IPS DF 19.7 (cell line): Measurements from ENCODE around the gene IGIP.

Source experiments
- DNase-seq: peaks from one replicate; pipeline ENCODE4 v3.0.0-alpha.2; 2013; ENCODE audit warnings: low read depth, low spot score

The IGIP gene

GRCh38 chr5:140125637-140126036, at the start of gene IGIP:
Gene IGIP, plus strand, starts transcription at chr5:140125937. Its CDS starts 2,540 bp downstream, at chr5:140128477.
- DNase-seq = no peak

GRCh38 chr5:140076142-140076541, 49.6 kb upstream of the IGIP start:
- no peak for DNase-seq

GRCh38 chr5:140076788-140077187, 48.9 kb upstream of the IGIP start:
- DNase-seq = no peak

- DNase-seq = no peak
Measured at GRCh38 chr5:140083120-140083519, 42.6 kb upstream of the IGIP start.

- DNase-seq = no peak
Measured at GRCh38 chr5:140083650-140084049, 42.1 kb upstream of the IGIP start.

GRCh38 chr5:140084541-140084940, 41.2 kb upstream of the IGIP start:
- DNase-seq = no peak

- DNase-seq = no peak
Measured at GRCh38 chr5:140090251-140090650, 35.5 kb upstream of the IGIP start.

GRCh38 chr5:140093179-140093578, 32.6 kb upstream of the IGIP start:
- no peak for DNase-seq

- no peak for DNase-seq
Measured at GRCh38 chr5:140093866-140094265, 31.9 kb upstream of the IGIP start.

- DNase-seq = no peak
Measured at GRCh38 chr5:140094889-140095288, 30.8 kb upstream of the IGIP start.

GRCh38 chr5:140101179-140101578, 24.6 kb upstream of the IGIP start:
- no peak for DNase-seq

GRCh38 chr5:140103154-140103553, 22.6 kb upstream of the IGIP start:
- DNase-seq = no peak

GRCh38 chr5:140104100-140104499, 21.6 kb upstream of the IGIP start:
- DNase-seq = no peak

- no peak for DNase-seq
Measured at GRCh38 chr5:140106101-140106500, 19.6 kb upstream of the IGIP start.

GRCh38 chr5:140106805-140107311, 18.9 kb upstream of the IGIP start:
- no peak for DNase-seq

- DNase-seq = no peak
Measured at GRCh38 chr5:140107312-140108092, 18.2 kb upstream of the IGIP start.

GRCh38 chr5:140108093-140109017, 17.4 kb upstream of the IGIP start:
- DNase-seq = no peak

- DNase-seq = no peak
Measured at GRCh38 chr5:140109018-140109758, 16.5 kb upstream of the IGIP start.

GRCh38 chr5:140109759-140110645, 15.7 kb upstream of the IGIP start:
- DNase-seq = no peak

- DNase-seq = no peak
Measured at GRCh38 chr5:140110646-140110957, 15.1 kb upstream of the IGIP start.
